HL-60/S4 treated with phorbol 12-myristate 13-acetate at 8.2 ng/mL for 4 days and 3 days (cell line): ENCODE results near the gene PARD3B.
"Not testable (repeated sequence)": the region's sequence is repeated elsewhere in the genome, so short reads cannot be mapped to it uniquely, and the experiment has no call there.

ENCODE experiments used
- in situ Hi-C: fragments of 300-500 bp; cut with MboI; formaldehyde crosslinking; loops from 2 replicates; pipeline ENCODE4 v1.15.0; 2022; ENCODE audit warnings: low sequenced_read_pairs

PARD3B gene

GRCh38 chr2:205218056-205218455, 672.8 kb downstream of the PARD3B start:
- in situ Hi-C loops = no loop called here

GRCh38 chr2:205218816-205219215, 673.5 kb downstream of the PARD3B start:
- in situ Hi-C loops = not testable (repeated sequence)

GRCh38 chr2:205220559-205220958, 675.3 kb downstream of the PARD3B start:
- in situ Hi-C loops = no loop called here

GRCh38 chr2:205232086-205232485, 686.8 kb downstream of the PARD3B start:
- in situ Hi-C loops = no loop called here

GRCh38 chr2:205235434-205235833, 690.2 kb downstream of the PARD3B start:
- in situ Hi-C loops = no loop called here

- in situ Hi-C loops = no loop called here
These were observed 692.2 kb downstream of the PARD3B start for GRCh38 chr2:205237524-205237923.

GRCh38 chr2:205245001-205245400, 699.7 kb downstream of the PARD3B start:
- in situ Hi-C loops = no loop called here

GRCh38 chr2:205245652-205246051, 700.4 kb downstream of the PARD3B start:
- in situ Hi-C loops = no loop called here

GRCh38 chr2:205259121-205259520, 713.8 kb downstream of the PARD3B start:
- in situ Hi-C loops = no loop called here

- in situ Hi-C loops = no loop called here
These were observed 716.3 kb downstream of the PARD3B start for GRCh38 chr2:205261516-205262020.

GRCh38 chr2:205267323-205267722, 722.0 kb downstream of the PARD3B start:
- in situ Hi-C loops = no loop called here

- in situ Hi-C loops = no loop called here
These were observed 725.4 kb downstream of the PARD3B start for GRCh38 chr2:205270689-205271088.

- in situ Hi-C loops = no loop called here
These were observed 727.9 kb downstream of the PARD3B start for GRCh38 chr2:205273148-205273547.

- in situ Hi-C loops = no loop called here
These were observed 728.4 kb downstream of the PARD3B start for GRCh38 chr2:205273627-205274026.

GRCh38 chr2:205274801-205275200, 729.5 kb downstream of the PARD3B start:
- in situ Hi-C loops = no loop called here

GRCh38 chr2:205276116-205276777, 731.0 kb downstream of the PARD3B start:
- in situ Hi-C loops = no loop called here

GRCh38 chr2:205280596-205281236, 735.4 kb downstream of the PARD3B start:
- in situ Hi-C loops = no loop called here

- in situ Hi-C loops = no loop called here
These were observed 738.5 kb downstream of the PARD3B start for GRCh38 chr2:205283736-205284270.

GRCh38 chr2:205284334-205284733, 739.1 kb downstream of the PARD3B start:
- in situ Hi-C loops = no loop called here

- in situ Hi-C loops = no loop called here
These were observed 742.0 kb downstream of the PARD3B start for GRCh38 chr2:205287316-205287715.

GRCh38 chr2:205288686-205289085, 743.4 kb downstream of the PARD3B start:
- in situ Hi-C loops = no loop called here

- in situ Hi-C loops = no loop called here
These were observed 745.0 kb downstream of the PARD3B start for GRCh38 chr2:205290299-205290698.
